H9 (cell line): ENCODE data around the gene TMEM204. TPM values are rescaled to one million over a fixed set of nuclear protein-coding genes. Genes with fewer than 3 reads are reported as not detected.

Source experiments
- DNase-seq: peaks from one replicate; pipeline ENCODE4 v3.0.0-alpha.2; 2017
- H2AFZ ChIP-seq: one replicate; pipeline ENCODE4 v1.6.1; 2013; ENCODE audit warnings: mild to moderate bottlenecking, low read length, control low read depth, moderate library complexity
- H2AK5ac ChIP-seq: 2 replicates; pipeline ENCODE4 v1.6.1; 2013; ENCODE audit warnings: low read length, control low read depth, mixed read lengths; ENCODE audit not compliant: insufficient read length
- H2BK120ac ChIP-seq: one replicate; pipeline ENCODE4 v1.6.1; 2013; ENCODE audit warnings: low read depth, mild to moderate bottlenecking, low read length, control low read depth, inconsistent platforms; ENCODE audit not compliant: poor library complexity, severe bottlenecking
- H2BK12ac ChIP-seq: 2 replicates; pipeline ENCODE4 v1.6.1; 2013; ENCODE audit warnings: low read length, control low read depth, mixed read lengths, low read depth; ENCODE audit not compliant: insufficient read length
- H2BK15ac ChIP-seq: 2 replicates; pipeline ENCODE4 v1.6.1; 2013; ENCODE audit warnings: low read depth, low read length, control low read depth
- H2BK20ac ChIP-seq: one replicate; pipeline ENCODE4 v1.6.1; 2013; ENCODE audit warnings: low read depth, mild to moderate bottlenecking, low read length, control low read depth, inconsistent platforms; ENCODE audit not compliant: poor library complexity, severe bottlenecking
- H2BK5ac ChIP-seq: 2 replicates; pipeline ENCODE4 v1.6.1; 2013; ENCODE audit warnings: low read length, control low read depth, mixed read lengths; ENCODE audit not compliant: insufficient read length
- H3K14ac ChIP-seq: 2 replicates; pipeline ENCODE4 v1.6.1; 2013; ENCODE audit warnings: low read length, control low read depth; ENCODE audit not compliant: insufficient read depth
- H3K18ac ChIP-seq: 2 replicates; pipeline ENCODE4 v1.6.1; 2013; ENCODE audit warnings: low read depth, mild to moderate bottlenecking, mixed read lengths, low read length, control low read depth; ENCODE audit not compliant: insufficient read length
- H3K23ac ChIP-seq: 2 replicates; pipeline ENCODE4 v1.6.1; 2013; ENCODE audit warnings: low read length, control low read depth, mixed read lengths, low read depth; ENCODE audit not compliant: insufficient read length
- H3K23me2 ChIP-seq: 2 replicates; pipeline ENCODE4 v1.6.1; 2013; ENCODE audit warnings: low read depth, mild to moderate bottlenecking, mixed read lengths, low read length, control low read depth; ENCODE audit not compliant: insufficient read length, poor library complexity, severe bottlenecking
- H3K27ac ChIP-seq: 2 replicates; pipeline ENCODE4 v1.5.1; 2013; ENCODE audit warnings: low read length, control low read depth, mixed read lengths, low read depth; ENCODE audit not compliant: insufficient read length
- H3K27me3 ChIP-seq: 2 replicates; pipeline ENCODE4 v1.6.1; 2013; ENCODE audit warnings: low read length, control low read depth, inconsistent platforms; ENCODE audit not compliant: insufficient read depth
- H3K4ac ChIP-seq: 2 replicates; pipeline ENCODE4 v1.6.1; 2013; ENCODE audit warnings: low read depth, mild to moderate bottlenecking, control low read depth, inconsistent platforms, low read length, moderate library complexity
- H3K4me1 ChIP-seq: 2 replicates; pipeline ENCODE4 v1.6.1; 2013; ENCODE audit warnings: low read length, control low read depth, inconsistent platforms; ENCODE audit not compliant: insufficient read depth
- H3K4me2 ChIP-seq: 2 replicates; pipeline ENCODE4 v1.6.1; 2013; ENCODE audit warnings: low read length, control low read depth, mixed read lengths; ENCODE audit not compliant: insufficient read length, insufficient read depth
- H3K56ac ChIP-seq: 2 replicates; pipeline ENCODE4 v1.6.1; 2013; ENCODE audit warnings: low read depth, mild to moderate bottlenecking, mixed read lengths, low read length, control low read depth; ENCODE audit not compliant: insufficient read length
- H3K79me1 ChIP-seq: 2 replicates; pipeline ENCODE4 v1.6.1; 2013; ENCODE audit warnings: low read depth, mild to moderate bottlenecking, moderate library complexity, low read length, control low read depth, inconsistent platforms; ENCODE audit not compliant: insufficient read depth, poor library complexity, severe bottlenecking
- H3K79me2 ChIP-seq: 2 replicates; pipeline ENCODE4 v1.6.1; 2013; ENCODE audit warnings: low read length, control low read depth, inconsistent platforms; ENCODE audit not compliant: insufficient read depth
- H3K9ac ChIP-seq: 2 replicates; pipeline ENCODE4 v1.6.1; 2013; ENCODE audit warnings: low read length, control low read depth, mixed read lengths; ENCODE audit not compliant: insufficient read length; ENCODE audit errors: extremely low read depth
- H3K9me3 ChIP-seq: one replicate; pipeline ENCODE4 v1.6.1; 2013; ENCODE audit warnings: low read depth, low read length, inconsistent platforms; ENCODE audit not compliant: control insufficient read depth
- H3T11ph ChIP-seq: one replicate; pipeline ENCODE4 v1.6.1; 2013; ENCODE audit warnings: mild to moderate bottlenecking, low read length, control low read depth, inconsistent platforms
- H4K20me1 ChIP-seq: one replicate; pipeline ENCODE4 v1.6.1; 2013; ENCODE audit not compliant: control insufficient read depth, insufficient read length, insufficient read depth
- H4K5ac ChIP-seq: 2 replicates; pipeline ENCODE4 v1.6.1; 2013; ENCODE audit warnings: low read depth, mild to moderate bottlenecking, mixed read lengths, low read length, control low read depth; ENCODE audit not compliant: insufficient read length
- H4K8ac ChIP-seq: replicated peaks from 2 replicates; pipeline ENCODE4 v1.6.1; 2013; ENCODE audit warnings: low read length, control low read depth, mixed read lengths, low read depth; ENCODE audit not compliant: insufficient read length
- H4K91ac ChIP-seq: 2 replicates; pipeline ENCODE4 v1.6.1; 2013; ENCODE audit warnings: low read depth, mild to moderate bottlenecking, moderate library complexity, mixed read lengths, low read length, control low read depth; ENCODE audit not compliant: insufficient read length
- H3K27ac Mint-ChIP-seq, 3 experiments: 2 replicates in 2 of 3; 3 replicates in 1 of 3; pipeline ENCODE4 v1.8.0; 2020 to 2021; ENCODE audit warnings: mixed read lengths in 3 of 3, mild to moderate bottlenecking in 1 of 3, moderate library complexity in 1 of 3
- H3K27me3 Mint-ChIP-seq: 2 replicates; pipeline ENCODE4 v1.8.0; 2021; ENCODE audit warnings: low read depth, mild to moderate bottlenecking, moderate library complexity, mixed read lengths
- H3K36me3 Mint-ChIP-seq, 3 experiments: 2 replicates in 2 of 3; 3 replicates in 1 of 3; pipeline ENCODE4 v1.8.0; 2020 to 2021; ENCODE audit warnings: low read depth in 3 of 3, mixed read lengths in 3 of 3; ENCODE audit not compliant: insufficient read depth in 1 of 3
- H3K4me1 Mint-ChIP-seq, 2 experiments: 2 replicates each; pipeline ENCODE4 v1.8.0; 2020; ENCODE audit warnings: mixed read lengths in 2 of 2
- H3K4me3 Mint-ChIP-seq, 2 experiments: 2 replicates in 1 of 2; 3 replicates in 1 of 2; pipeline ENCODE4 v1.8.0; 2020 to 2021; ENCODE audit warnings: mild to moderate bottlenecking in 2 of 2, mixed read lengths in 2 of 2, moderate library complexity in 1 of 2
- H3K9me3 Mint-ChIP-seq, 2 experiments: 2 replicates in 1 of 2; 3 replicates in 1 of 2; pipeline ENCODE4 v1.8.0; 2020; ENCODE audit warnings: mild to moderate bottlenecking in 2 of 2, mixed read lengths in 2 of 2, moderate library complexity in 1 of 2
- WGBS: extraction: QIAGEN DNeasy Blood & Tissue Kit; methylation state at CpG from one replicate; pipeline ENCODE4 v1.1.7; 2013; ENCODE audit warnings: missing lambda C conversion rate, low lambda C conversion rate, mixed read lengths; ENCODE audit not compliant: insufficient read length; ENCODE audit errors: extremely low coverage; 5-methylcytosine and 5-hydroxymethylcytosine counted together
- total RNA-seq: library from RNA; stranded (reverse); gene quantifications from 2 replicates; pipeline ENCODE4 v1.2.1, GENCODE V29; 2021
- TF ChIP-seq, protein P1 (sequence below): fragments of 200-600 bp; sonication (generic); conservative IDR thresholded peaks from 3 replicates; pipeline ENCODE4 v1.8.0; 2021; ENCODE audit warnings: antibody characterized with exemption, mild to moderate bottlenecking

TMEM204 gene
- total RNA-seq, 1 experiment from 2014 or later = not detected

DNA sequence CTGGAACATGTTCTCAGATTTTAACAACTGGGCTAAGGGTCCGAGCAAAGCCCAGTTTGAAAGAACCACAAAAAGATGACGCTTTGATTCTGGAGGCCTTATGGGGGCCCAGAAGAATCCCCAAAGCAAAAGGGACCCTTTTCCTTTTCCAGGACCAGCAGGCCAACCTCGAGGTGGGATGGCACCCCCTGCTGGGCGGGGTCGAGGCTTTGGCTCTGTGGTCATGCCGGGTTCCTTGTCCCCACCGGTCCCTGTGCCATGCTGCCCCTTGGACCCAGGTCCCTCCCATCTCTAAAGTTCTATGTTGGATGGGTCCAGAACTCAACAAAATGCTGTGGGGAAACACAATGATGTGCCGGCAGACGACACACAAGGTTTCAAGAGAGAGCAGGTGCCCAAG, 30.9 kb downstream of the TMEM204 start:
- no peaks in the 10 kb centered on the region for H3K27me3 ChIP-seq
- no peaks in the 10 kb centered on the region for H3K79me1 ChIP-seq
- H4K91ac ChIP-seq = no peak overlapping the region
- H2BK5ac ChIP-seq = no peak overlapping the region
- H2AFZ ChIP-seq = no peak overlapping the region
- H2BK12ac ChIP-seq = no peak overlapping the region
- H3K23ac ChIP-seq = no peak overlapping the region
- no peak for DNase-seq
- no peaks in the 10 kb centered on the region for H3K9me3 Mint-ChIP-seq
- no peaks in the 10 kb centered on the region for H3K4me1 ChIP-seq
- no peaks in the 10 kb centered on the region for H4K20me1 ChIP-seq
- no peaks in the 10 kb centered on the region for H3K27me3 Mint-ChIP-seq
- H3K4ac ChIP-seq = no peak overlapping the region
- no peak overlapping the region for H3K9ac ChIP-seq
- no peaks in the 10 kb centered on the region for H3K9me3 ChIP-seq
- no peak overlapping the region for H2BK120ac ChIP-seq
- no peak overlapping the region for H3T11ph ChIP-seq
- H4K8ac ChIP-seq = no peak overlapping the region
- no CpG with 5 or more reads among the region's 9 CpGs for WGBS
- no peak overlapping the region for H3K14ac ChIP-seq
- H2BK20ac ChIP-seq = no peak overlapping the region
- no peaks in the 10 kb centered on the region for H3K23me2 ChIP-seq
- H2AK5ac ChIP-seq = no peak overlapping the region
- no peaks in the 10 kb centered on the region for H3K79me2 ChIP-seq
- H4K5ac ChIP-seq = no peak overlapping the region
- no peak overlapping the region for H3K4me2 ChIP-seq
- H3K56ac ChIP-seq = no peak overlapping the region
- H3K4me3 Mint-ChIP-seq = no peak overlapping the region
- H3K27ac ChIP-seq = no peak overlapping the region
- no peaks in the 10 kb centered on the region for H3K4me1 Mint-ChIP-seq
- TF ChIP-seq, protein P1, sequence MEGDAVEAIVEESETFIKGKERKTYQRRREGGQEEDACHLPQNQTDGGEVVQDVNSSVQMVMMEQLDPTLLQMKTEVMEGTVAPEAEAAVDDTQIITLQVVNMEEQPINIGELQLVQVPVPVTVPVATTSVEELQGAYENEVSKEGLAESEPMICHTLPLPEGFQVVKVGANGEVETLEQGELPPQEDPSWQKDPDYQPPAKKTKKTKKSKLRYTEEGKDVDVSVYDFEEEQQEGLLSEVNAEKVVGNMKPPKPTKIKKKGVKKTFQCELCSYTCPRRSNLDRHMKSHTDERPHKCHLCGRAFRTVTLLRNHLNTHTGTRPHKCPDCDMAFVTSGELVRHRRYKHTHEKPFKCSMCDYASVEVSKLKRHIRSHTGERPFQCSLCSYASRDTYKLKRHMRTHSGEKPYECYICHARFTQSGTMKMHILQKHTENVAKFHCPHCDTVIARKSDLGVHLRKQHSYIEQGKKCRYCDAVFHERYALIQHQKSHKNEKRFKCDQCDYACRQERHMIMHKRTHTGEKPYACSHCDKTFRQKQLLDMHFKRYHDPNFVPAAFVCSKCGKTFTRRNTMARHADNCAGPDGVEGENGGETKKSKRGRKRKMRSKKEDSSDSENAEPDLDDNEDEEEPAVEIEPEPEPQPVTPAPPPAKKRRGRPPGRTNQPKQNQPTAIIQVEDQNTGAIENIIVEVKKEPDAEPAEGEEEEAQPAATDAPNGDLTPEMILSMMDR = no peak
- H3K18ac ChIP-seq = no peak overlapping the region
- H3K36me3 Mint-ChIP-seq = peaks cover 7 to 40% (median 28%) of the 10 kb centered on the region in 3 experiments; a peak in 6 of 7 replicates
- no peak overlapping the region for H2BK15ac ChIP-seq
- H3K27ac Mint-ChIP-seq = peak overlapping the region in 1 of 3 experiments; percentile 46; a peak in 2 of 7 replicates
